NCI-H526 (cell line): Measurements from ENCODE around the gene MAST4.

Experiments used
- DNase-seq, 2 experiments: peaks; one replicate each; lab custom pipeline; 2025; lab: John Stamatoyannopoulos, UW

The MAST4 gene

GRCh38 chr5:66908230-66908629, 312.0 kb downstream of the MAST4 start:
- DNase-seq, result peak in 1 of 2 experiments; percentile 5

- no peak for DNase-seq
Observed at GRCh38 chr5:66909364-66909763, 313.2 kb downstream of the MAST4 start.

GRCh38 chr5:66912787-66913186, 316.6 kb downstream of the MAST4 start:
- DNase-seq, result no peak

- DNase-seq, result no peak
Observed at GRCh38 chr5:66915531-66915930, 319.3 kb downstream of the MAST4 start.

- DNase-seq, result no peak
Observed at GRCh38 chr5:66922881-66923280, 326.7 kb downstream of the MAST4 start.

GRCh38 chr5:66923457-66923856, 327.3 kb downstream of the MAST4 start:
- DNase-seq, result no peak

GRCh38 chr5:66923922-66924321, 327.7 kb downstream of the MAST4 start:
- DNase-seq, result no peak

GRCh38 chr5:66927140-66927539, 330.9 kb downstream of the MAST4 start:
- DNase-seq, result no peak

- DNase-seq, result no peak
Observed at GRCh38 chr5:66929281-66929680, 333.1 kb downstream of the MAST4 start.

GRCh38 chr5:66929995-66930394, 333.8 kb downstream of the MAST4 start:
- no peak for DNase-seq

GRCh38 chr5:66931651-66932050, 335.5 kb downstream of the MAST4 start:
- no peak for DNase-seq

- DNase-seq, result no peak
Observed at GRCh38 chr5:66932457-66932856, 336.3 kb downstream of the MAST4 start.

- no peak for DNase-seq
Observed at GRCh38 chr5:66933066-66933465, 336.9 kb downstream of the MAST4 start.

GRCh38 chr5:66939094-66939493, 342.9 kb downstream of the MAST4 start:
- DNase-seq, result no peak

- no peak for DNase-seq
Observed at GRCh38 chr5:66945389-66946349, 349.5 kb downstream of the MAST4 start.

GRCh38 chr5:66947458-66947857, 351.3 kb downstream of the MAST4 start:
- no peak for DNase-seq

GRCh38 chr5:66949066-66949465, 352.9 kb downstream of the MAST4 start:
- DNase-seq, result no peak

GRCh38 chr5:66952153-66952552, 356.0 kb downstream of the MAST4 start:
- no peak for DNase-seq

- DNase-seq, result no peak
Observed at GRCh38 chr5:66956439-66956838, 360.2 kb downstream of the MAST4 start.

- no peak for DNase-seq
Observed at GRCh38 chr5:66958201-66958979, 362.2 kb downstream of the MAST4 start.

GRCh38 chr5:66958980-66959641, 362.9 kb downstream of the MAST4 start:
- no peak for DNase-seq

GRCh38 chr5:66959653-66960052, 363.5 kb downstream of the MAST4 start:
- no peak for DNase-seq
